IMR-90 (cell line): Measurements from ENCODE around the gene ZFYVE26. TPM values are rescaled to one million over a fixed set of nuclear protein-coding genes. Genes with fewer than 3 reads are reported as not detected.
"Not testable (repeated sequence)": the region's sequence is repeated elsewhere in the genome, so short reads cannot be mapped to it uniquely, and the experiment has no call there.

ENCODE experiments used
- ATAC-seq: fragments of 200-7000 bp; cut with Tn5 transposase; 2 replicates; pipeline ENCODE4 v1.9.1; 2020; ENCODE audit warnings: low read depth, mild to moderate bottlenecking, moderate library complexity
- BruUV-seq: library from RNA; stranded (reverse); fragments of 400-500 nt; replicated peaks from 2 replicates; lab custom pipeline; 2021; lab: Mats Ljungman, UMichigan
- CTCF ChIA-PET: fragments of 300-600 bp; formaldehyde crosslinking; extraction: SDS; loops from one replicate; lab custom pipeline; 2021; ENCODE audit warnings: antibody characterized with exemption; lab: Yijun Ruan, JAX
- POLR2A ChIA-PET: fragments of 300-600 bp; sonication (Branson Sonifier 250); formaldehyde crosslinking; loops from one replicate; lab custom pipeline; 2022; ENCODE audit warnings: antibody characterized with exemption; ENCODE audit not compliant: unreplicated experiment; lab: Charles Lee
- DNase-seq: peaks from one replicate; pipeline ENCODE4 v3.0.0; 2013
- H2AFZ ChIP-seq: replicated peaks from 2 replicates; pipeline ENCODE3; 2013; ENCODE audit warnings: low read length, mild to moderate bottlenecking; ENCODE audit not compliant: poor library complexity
- H2AK5ac ChIP-seq: 2 replicates; pipeline ENCODE4 v1.6.1; 2013; ENCODE audit warnings: low read depth, low read length, inconsistent platforms
- H2AK9ac ChIP-seq: replicated peaks from 2 replicates; pipeline ENCODE3; 2013; ENCODE audit warnings: mild to moderate bottlenecking, low read depth, low read length, moderate library complexity; ENCODE audit not compliant: poor library complexity
- H2BK120ac ChIP-seq: 2 replicates; pipeline ENCODE4 v1.6.1; 2013; ENCODE audit warnings: low read depth, low read length, inconsistent platforms
- H2BK15ac ChIP-seq: 3 replicates; pipeline ENCODE4 v1.6.1; 2013; ENCODE audit warnings: low read depth, low read length, inconsistent platforms
- H2BK20ac ChIP-seq: 2 replicates; pipeline ENCODE4 v1.6.1; 2013; ENCODE audit warnings: low read depth, mild to moderate bottlenecking, inconsistent platforms, low read length, moderate library complexity
- H2BK5ac ChIP-seq: 2 replicates; pipeline ENCODE4 v1.6.1; 2013; ENCODE audit warnings: mild to moderate bottlenecking, low read depth, low read length, inconsistent platforms; ENCODE audit not compliant: poor library complexity, severe bottlenecking
- H3K14ac ChIP-seq: replicated peaks from 2 replicates; pipeline ENCODE4 v1.6.1; 2013; ENCODE audit warnings: low read depth, low read length, inconsistent platforms
- H3K18ac ChIP-seq: 2 replicates; pipeline ENCODE4 v1.6.1; 2013; ENCODE audit warnings: low read depth, low read length, control low read depth
- H3K23ac ChIP-seq: 2 replicates; pipeline ENCODE4 v1.6.1; 2013; ENCODE audit warnings: low read depth, low read length, inconsistent platforms
- H3K27ac ChIP-seq: 2 replicates; pipeline ENCODE4 v1.5.1; 2013; ENCODE audit warnings: mild to moderate bottlenecking, control low read depth, low read length; ENCODE audit not compliant: insufficient read depth
- H3K27me3 ChIP-seq: 2 replicates; pipeline ENCODE4 v1.6.1; 2013; ENCODE audit warnings: low read length; ENCODE audit not compliant: control insufficient read depth, insufficient read depth
- H3K36me3 ChIP-seq: 2 replicates; pipeline ENCODE4 v1.6.1; 2013; ENCODE audit warnings: low read length, mixed read lengths; ENCODE audit not compliant: control insufficient read depth, insufficient read depth
- H3K4ac ChIP-seq: 2 replicates; pipeline ENCODE4 v1.6.1; 2013; ENCODE audit warnings: low read depth, low read length, inconsistent platforms
- H3K4me1 ChIP-seq: 2 replicates; pipeline ENCODE4 v1.6.1; 2013; ENCODE audit warnings: low read length, mixed read lengths; ENCODE audit not compliant: control insufficient read depth, insufficient read depth
- H3K4me2 ChIP-seq: 2 replicates; pipeline ENCODE4 v1.6.1; 2013; ENCODE audit warnings: low read depth, mild to moderate bottlenecking, control low read depth, low read length, moderate library complexity
- H3K4me3 ChIP-seq: 2 replicates; pipeline ENCODE4 v1.5.1; 2013; ENCODE audit warnings: low read depth, mild to moderate bottlenecking, control low read depth, low read length, moderate library complexity; ENCODE audit not compliant: insufficient read depth
- H3K56ac ChIP-seq: 2 replicates; pipeline ENCODE4 v1.6.1; 2013; ENCODE audit warnings: low read length, inconsistent platforms; ENCODE audit not compliant: insufficient read depth; ENCODE audit errors: extremely low read depth
- H3K79me1 ChIP-seq, 2 experiments: 2 replicates each; pipeline ENCODE4 v1.6.1; 2013; ENCODE audit warnings: low read length in 2 of 2, inconsistent platforms in 1 of 2, low read depth in 1 of 2
- H3K9ac ChIP-seq: 2 replicates; pipeline ENCODE4 v1.6.1; 2013; ENCODE audit warnings: low read depth, low read length, control low read depth
- H3K9me1 ChIP-seq: 2 replicates; pipeline ENCODE4 v1.6.1; 2013; ENCODE audit warnings: low read length, inconsistent platforms; ENCODE audit not compliant: insufficient read depth
- H3K9me3 ChIP-seq: 2 replicates; pipeline ENCODE4 v1.6.1; 2013; ENCODE audit warnings: low read length; ENCODE audit not compliant: control insufficient read depth, insufficient read depth
- H4K20me1 ChIP-seq: 2 replicates; pipeline ENCODE4 v1.6.1; 2013; ENCODE audit warnings: low read length, inconsistent platforms; ENCODE audit not compliant: insufficient read depth
- H4K5ac ChIP-seq: 2 replicates; pipeline ENCODE4 v1.6.1; 2013; ENCODE audit warnings: mild to moderate bottlenecking, low read depth, low read length, control low read depth
- H4K8ac ChIP-seq, 2 experiments: 2 replicates each; pipeline ENCODE4 v1.6.1; 2013; ENCODE audit warnings: low read depth in 2 of 2, low read length in 2 of 2, control low read depth in 1 of 2, inconsistent platforms in 1 of 2
- H4K91ac ChIP-seq: 2 replicates; pipeline ENCODE4 v1.6.1; 2013; ENCODE audit warnings: low read depth, low read length, inconsistent platforms; ENCODE audit not compliant: insufficient read depth
- BHLHE40 ChIP-seq: fragments of 150-350 bp; IDR thresholded peaks from 2 replicates; pipeline ENCODE4 v1.6.1; 2016; ENCODE audit warnings: mild to moderate bottlenecking, low read depth, low read length
- CTCF ChIP-seq: conservative IDR thresholded peaks from 2 replicates; pipeline ENCODE4 v1.5.1; 2012; ENCODE audit warnings: mild to moderate bottlenecking, low read depth, low read length, improper control_type of control experiment
- MXI1 ChIP-seq: IDR thresholded peaks from 2 replicates; pipeline ENCODE4 v1.6.1; 2012; ENCODE audit warnings: low read depth, mild to moderate bottlenecking, low read length, moderate library complexity, borderline replicate concordance
- RAD21 ChIP-seq: IDR thresholded peaks from 2 replicates; pipeline ENCODE4 v1.6.1; 2012; ENCODE audit warnings: low read length, improper control_type of control experiment
- RFX5 ChIP-seq: IDR thresholded peaks from 2 replicates; pipeline ENCODE4 v1.8.0; 2012; ENCODE audit warnings: low read depth, mild to moderate bottlenecking, low read length, moderate library complexity
- WGBS, 2 experiments: methylation state at CpG; one replicate each; pipeline versions ENCODE4 v1.1.5 to v1.1.7; 2013; ENCODE audit warnings: missing lambda C conversion rate in 2 of 2; ENCODE audit not compliant: insufficient read length in 1 of 2; ENCODE audit errors: extremely low coverage in 2 of 2; 5-methylcytosine and 5-hydroxymethylcytosine counted together
- dilution Hi-C: fragments of 300-500 bp; cut with HindIII; formaldehyde crosslinking; loops from one replicate; pipeline ENCODE4 v1.14.3; 2018; ENCODE audit warnings: low sequenced_read_pairs; ENCODE audit not compliant: unreplicated experiment
- in situ Hi-C: fragments of 300-500 bp; cut with MboI; formaldehyde crosslinking; loops from 3 replicates; pipeline ENCODE4 v1.14.3; 2019; ENCODE audit warnings: low sequenced_read_pairs, inconsistent platforms, mixed read lengths
- intact Hi-C: fragments of 100-400 bp; cut with micrococcal nuclease; formaldehyde crosslinking; loops from 2 replicates; pipeline ENCODE4 v1.10.0; 2022
- polyA plus RNA-seq, 3 experiments: library from polyadenylated mRNA; depleted of rRNA; stranded (reverse); fragments of >200 nt; gene quantifications; 2 replicates each; pipeline ENCODE4 v1.2.3, GENCODE V29; 2012; ENCODE audit warnings: low replicate concordance in 1 of 3
- total RNA-seq: library from RNA; depleted of rRNA; stranded (reverse); fragments of >200 nt; gene quantifications from 2 replicates; pipeline ENCODE4 v1.2.3, GENCODE V29; 2012

ZFYVE26 gene
- total and polyA plus RNA-seq, 2 of the 4 experiments (the other 2 are of a cell fraction), result 6.0 to 11.1 TPM

GRCh38 chr14:67719866-67720265 lies 96.5 kb downstream of the ZFYVE26 start:
- Histone ChIP-seq H3K36me3 (no peaks in the 10 kb centered on the region), H3K9me3 (no peaks in the 10 kb centered on the region), H2BK15ac (no peak overlapping the region), H3K79me1 (no peaks in the 10 kb centered on the region), H2AK5ac (no peak overlapping the region), H2BK20ac (no peak overlapping the region), H3K14ac (no peak overlapping the region), H2AK9ac (no peak overlapping the region), H4K91ac (no peak overlapping the region), H3K18ac (no peak overlapping the region), H3K27ac (no peak overlapping the region), H4K20me1 (no peaks in the 10 kb centered on the region), H3K4me3 (no peak overlapping the region), H3K9ac (no peak overlapping the region), H2AFZ (no peak overlapping the region), H4K5ac (no peak overlapping the region), H2BK5ac (no peak overlapping the region), H4K8ac (no peak overlapping the region), H3K4me1 (no peaks in the 10 kb centered on the region), H3K56ac (no peak overlapping the region), H3K4ac (no peak overlapping the region), H3K27me3 (peaks cover 29% of the 10 kb centered on the region), H3K9me1 (no peaks in the 10 kb centered on the region), H2BK120ac (no peak overlapping the region), H3K23ac (no peak overlapping the region), H3K4me2 (no peak overlapping the region)
- ATAC-seq (no peak), DNase-seq (no peak)
- POLR2A ChIA-PET, result no interaction called here
- CTCF ChIA-PET, result no interaction called here
- in situ Hi-C loops, result loop anchor here (25.0 kb wide), 1 partner anchor 283 kb away; no protein-coding TSS in a partner anchor
- intact Hi-C loops, result no loop called here
- no CpG with 5 or more reads among the region's 2 CpGs for WGBS, 2 experiments
- TF ChIP-seq MXI1, result no peak
- TF ChIP-seq RAD21, result no peak
- TF ChIP-seq BHLHE40, result no peak
- no peak for TF ChIP-seq RFX5
- TF ChIP-seq CTCF, result no peak
- no TSS peak for BruUV-seq
- dilution Hi-C loops, result no loop called here

GRCh38 chr14:67719385-67719784 lies 97.0 kb downstream of the ZFYVE26 start:
- ATAC-seq, result not testable (repeated sequence)
- in situ Hi-C loops, result loop anchor here (25.0 kb wide), 1 partner anchor 282 kb away; no protein-coding TSS in a partner anchor

More at GRCh38 chr14:67719385-67719784, 97.0 kb downstream of the ZFYVE26 start:
- H3K14ac ChIP-seq, H2BK20ac ChIP-seq, H4K20me1 ChIP-seq, intact Hi-C loops, H2AK9ac ChIP-seq, H3K56ac ChIP-seq, H3K4me2 ChIP-seq, H3K4me1 ChIP-seq, H3K79me1 ChIP-seq, BruUV-seq, H4K8ac ChIP-seq, H4K5ac ChIP-seq, dilution Hi-C loops, DNase-seq, H3K18ac ChIP-seq, H3K9ac ChIP-seq, H2BK5ac ChIP-seq, H3K4me3 ChIP-seq, H3K23ac ChIP-seq, H3K36me3 ChIP-seq, H2AK5ac ChIP-seq, H2BK15ac ChIP-seq, H4K91ac ChIP-seq, H3K27ac ChIP-seq, H3K4ac ChIP-seq, H2AFZ ChIP-seq, POLR2A ChIA-PET, H2BK120ac ChIP-seq, H3K9me3 ChIP-seq, H3K9me1 ChIP-seq: not testable (repeated sequence)
- H3K27me3 ChIP-seq, result peaks cover 26% of the 10 kb centered on the region
- CTCF ChIA-PET, result interaction anchor here (1.0 kb wide), 1 partner anchor 15 kb away, joined by 3 read pairs; no protein-coding TSS in a partner anchor
- no CpG with 5 or more reads among the region's 3 CpGs for WGBS, 2 experiments
